Loucy (cell line): ENCODE results near the gene TADA1.

ENCODE experiments used
- H2AFZ ChIP-seq: fragments of 200-600 bp; sonication (generic); 2 replicates; pipeline ENCODE4 v1.6.0; 2016; ENCODE audit warnings: antibody characterized with exemption, mild to moderate bottlenecking, low read length, moderate library complexity
- H3F3A ChIP-seq: fragments of 200-600 bp; 2 replicates; pipeline ENCODE4 v1.6.0; 2016; ENCODE audit warnings: antibody characterized with exemption, low read depth, mild to moderate bottlenecking
- H3K27me3 ChIP-seq: fragments of 200-600 bp; sonication (generic); 2 replicates; pipeline ENCODE4 v1.6.1; 2014; ENCODE audit warnings: low read length, mild to moderate bottlenecking; ENCODE audit not compliant: insufficient read depth, poor library complexity, severe bottlenecking
- H3K36me3 ChIP-seq: fragments of 200-600 bp; sonication (generic); 2 replicates; pipeline ENCODE4 v1.6.1; 2016; ENCODE audit warnings: low read length; ENCODE audit not compliant: insufficient read depth
- H3K4me1 ChIP-seq: fragments of 200-600 bp; sonication (generic); 2 replicates; pipeline ENCODE4 v1.5.1; 2014; ENCODE audit warnings: low read length, mild to moderate bottlenecking; ENCODE audit not compliant: insufficient read depth, poor library complexity, severe bottlenecking
- H3K4me2 ChIP-seq: fragments of 200-600 bp; sonication (generic); 2 replicates; pipeline ENCODE4 v1.6.0; 2014; ENCODE audit warnings: antibody characterized with exemption, low read length, low read depth, mild to moderate bottlenecking; ENCODE audit not compliant: poor library complexity, severe bottlenecking
- H3K4me3 ChIP-seq: fragments of 200-600 bp; sonication (generic); 2 replicates; pipeline ENCODE4 v1.5.1; 2014; ENCODE audit warnings: low read length, mild to moderate bottlenecking, mixed read lengths; ENCODE audit not compliant: poor library complexity, severe bottlenecking
- H3K79me2 ChIP-seq: fragments of 200-600 bp; sonication (generic); 2 replicates; pipeline ENCODE4 v1.6.1; 2014; ENCODE audit warnings: low read length; ENCODE audit not compliant: insufficient read depth
- H3K9ac ChIP-seq: fragments of 200-600 bp; sonication (generic); 2 replicates; pipeline ENCODE4 v1.6.0; 2014; ENCODE audit warnings: mild to moderate bottlenecking, low read depth, low read length, moderate library complexity; ENCODE audit not compliant: poor library complexity, severe bottlenecking
- H3K9me2 ChIP-seq: fragments of 200-600 bp; sonication (generic); replicated peaks from 2 replicates; pipeline ENCODE4 v1.6.1; 2016; ENCODE audit warnings: low read depth, low read length, mixed read lengths
- H3K9me3 ChIP-seq: fragments of 200-600 bp; sonication (generic); 2 replicates; pipeline ENCODE4 v1.6.1; 2014; ENCODE audit warnings: mild to moderate bottlenecking, antibody characterized with exemption, low read length, low read depth; ENCODE audit not compliant: insufficient read depth
- H4K20me1 ChIP-seq: fragments of 200-600 bp; sonication (generic); 2 replicates; pipeline ENCODE4 v1.6.0; 2014; ENCODE audit warnings: antibody characterized with exemption, low read length, mild to moderate bottlenecking; ENCODE audit not compliant: insufficient read depth, poor library complexity, severe bottlenecking
- EZH2phosphoT487 ChIP-seq: fragments of 200-600 bp; IDR thresholded peaks from 2 replicates; pipeline ENCODE4 v1.6.1; 2018; ENCODE audit warnings: antibody characterized with exemption, mild to moderate bottlenecking, moderate library complexity, borderline replicate concordance
- TF ChIP-seq, protein P1 (sequence below): fragments of 200-600 bp; sonication (generic); conservative IDR thresholded peaks from 2 replicates; pipeline ENCODE4 v1.5.1; 2014; ENCODE audit warnings: mild to moderate bottlenecking, antibody characterized with exemption, low read length

TADA1 gene

DNA sequence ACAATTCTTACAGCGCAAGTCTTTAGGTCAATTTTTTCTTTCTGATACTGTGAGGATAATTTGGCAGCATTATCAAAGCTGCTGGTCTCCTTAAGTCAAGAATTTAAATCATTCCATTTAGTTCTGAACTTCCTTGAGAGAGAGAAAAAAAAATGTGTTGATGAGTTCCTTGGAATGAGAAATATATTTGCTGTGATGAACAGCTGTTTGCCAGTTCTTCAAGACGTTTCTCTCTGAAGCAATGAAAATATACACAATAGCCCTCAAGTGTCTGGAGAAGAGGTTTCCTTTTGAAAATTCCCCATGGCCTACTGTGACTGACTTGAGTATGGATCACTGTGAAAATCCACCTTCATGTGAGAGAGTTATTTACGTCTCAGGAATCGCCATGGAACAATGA, 31.0 kb upstream of the TADA1 start:
- Histone ChIP-seq H3K4me3 (no peak overlapping the region), H3K79me2 (no peaks in the 10 kb centered on the region), H3K9me2 (no peaks in the 10 kb centered on the region), H4K20me1 (no peaks in the 10 kb centered on the region), H3K4me2 (no peak overlapping the region), H2AFZ (no peak overlapping the region), H3K36me3 (no peaks in the 10 kb centered on the region), H3K4me1 (peaks cover 23% of the 10 kb centered on the region), H3K9me3 (peaks cover 3% of the 10 kb centered on the region; the same call in 1 of the 2 replicates), H3F3A (peaks cover 4% of the 10 kb centered on the region; the same call in 1 of the 2 replicates), H3K9ac (no peak overlapping the region), H3K27me3 (peaks cover 5% of the 10 kb centered on the region)
- TF ChIP-seq EZH2phosphoT487: no peak
- TF ChIP-seq, protein P1, sequence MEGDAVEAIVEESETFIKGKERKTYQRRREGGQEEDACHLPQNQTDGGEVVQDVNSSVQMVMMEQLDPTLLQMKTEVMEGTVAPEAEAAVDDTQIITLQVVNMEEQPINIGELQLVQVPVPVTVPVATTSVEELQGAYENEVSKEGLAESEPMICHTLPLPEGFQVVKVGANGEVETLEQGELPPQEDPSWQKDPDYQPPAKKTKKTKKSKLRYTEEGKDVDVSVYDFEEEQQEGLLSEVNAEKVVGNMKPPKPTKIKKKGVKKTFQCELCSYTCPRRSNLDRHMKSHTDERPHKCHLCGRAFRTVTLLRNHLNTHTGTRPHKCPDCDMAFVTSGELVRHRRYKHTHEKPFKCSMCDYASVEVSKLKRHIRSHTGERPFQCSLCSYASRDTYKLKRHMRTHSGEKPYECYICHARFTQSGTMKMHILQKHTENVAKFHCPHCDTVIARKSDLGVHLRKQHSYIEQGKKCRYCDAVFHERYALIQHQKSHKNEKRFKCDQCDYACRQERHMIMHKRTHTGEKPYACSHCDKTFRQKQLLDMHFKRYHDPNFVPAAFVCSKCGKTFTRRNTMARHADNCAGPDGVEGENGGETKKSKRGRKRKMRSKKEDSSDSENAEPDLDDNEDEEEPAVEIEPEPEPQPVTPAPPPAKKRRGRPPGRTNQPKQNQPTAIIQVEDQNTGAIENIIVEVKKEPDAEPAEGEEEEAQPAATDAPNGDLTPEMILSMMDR: no peak

DNA sequence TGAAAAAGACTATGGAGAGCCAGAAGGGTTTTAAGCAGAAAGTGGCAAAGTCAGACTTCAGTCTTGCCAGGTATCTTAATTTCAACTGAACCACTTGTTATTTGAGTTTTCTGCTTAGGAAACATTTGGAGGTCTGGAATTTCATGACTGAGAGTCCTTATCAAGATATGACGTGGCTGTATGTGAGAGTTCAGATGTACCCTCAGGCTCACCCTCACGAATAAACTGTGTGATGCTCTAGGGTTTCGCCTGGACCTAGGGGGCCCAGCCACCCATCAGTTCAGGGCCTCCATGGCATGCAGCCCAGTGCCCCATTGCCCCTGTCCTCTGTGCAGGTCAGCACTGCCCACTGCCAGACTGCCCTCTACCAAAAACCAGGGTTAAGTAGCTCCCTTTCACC, 30.6 kb upstream of the TADA1 start:
- Histone ChIP-seq H3K4me2 (no peak overlapping the region), H3K79me2 (no peaks in the 10 kb centered on the region), H3K9ac (no peak overlapping the region), H3K27me3 (peaks cover under 1% of the 10 kb centered on the region), H3K4me1 (peaks cover 27% of the 10 kb centered on the region), H4K20me1 (no peaks in the 10 kb centered on the region), H3F3A (peaks cover 4% of the 10 kb centered on the region; the same call in 1 of the 2 replicates), H2AFZ (no peak overlapping the region), H3K36me3 (no peaks in the 10 kb centered on the region), H3K4me3 (no peak overlapping the region), H3K9me2 (no peaks in the 10 kb centered on the region), H3K9me3 (peaks cover 3% of the 10 kb centered on the region; the same call in 1 of the 2 replicates)
- TF ChIP-seq, protein P1: no peak
- no peak for TF ChIP-seq EZH2phosphoT487

DNA sequence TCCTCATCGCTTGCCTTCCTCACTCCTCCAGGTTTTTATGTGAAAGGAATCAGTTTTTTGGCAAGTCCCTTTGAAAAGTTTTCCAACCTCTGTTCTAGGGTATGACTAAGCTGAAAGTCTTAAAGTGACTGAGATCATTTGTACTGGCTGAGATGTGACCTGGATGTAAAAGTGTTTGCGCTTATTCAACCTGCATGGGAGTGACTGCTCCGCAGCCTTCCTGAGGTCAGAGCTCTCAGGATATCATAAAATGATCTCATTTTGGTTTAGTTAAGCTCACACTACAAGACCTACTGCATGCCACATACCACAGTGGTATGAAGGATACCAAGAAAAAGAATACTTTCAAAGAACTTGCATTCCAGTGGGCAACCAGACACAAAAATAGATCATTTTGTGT, 29.8 kb upstream of the TADA1 start:
- no peaks in the 10 kb centered on the region; the same call in 1 of the 2 replicates for H3K9me3 ChIP-seq
- TF ChIP-seq EZH2phosphoT487: no peak
- TF ChIP-seq, protein P1: no peak
- H3K4me1 ChIP-seq: peaks cover 34% of the 10 kb centered on the region
- no peaks in the 10 kb centered on the region for H3K36me3 ChIP-seq
- H3K9me2 ChIP-seq: no peaks in the 10 kb centered on the region
- H2AFZ ChIP-seq: no peak overlapping the region
- no peaks in the 10 kb centered on the region for H4K20me1 ChIP-seq
- no peak overlapping the region for H3K4me3 ChIP-seq
- H3F3A ChIP-seq: peaks cover 4% of the 10 kb centered on the region; the same call in 1 of the 2 replicates
- no peaks in the 10 kb centered on the region for H3K79me2 ChIP-seq
- no peak overlapping the region for H3K9ac ChIP-seq
- no peak overlapping the region for H3K4me2 ChIP-seq
- H3K27me3 ChIP-seq: no peaks in the 10 kb centered on the region
